Vagina (tissue), 2 donors: Measurements from ENCODE around the gene OCSTAMP.

Experiments
- CTCF ChIP-seq, 3 experiments: fragments of 450-650 bp in 2 of 3; fragments of 200-600 bp in 1 of 3; sonication (generic) in 1 of 3; IDR thresholded peaks; one replicate each; pipeline ENCODE4 v1.5.1; 2017 to 2019; ENCODE audit warnings: antibody characterized with exemption in 3 of 3, mild to moderate bottlenecking in 2 of 3, moderate library complexity in 2 of 3
- POLR2AphosphoS5 ChIP-seq, 2 donors: sonication (generic); formaldehyde crosslinking; IDR thresholded peaks; one replicate each; pipeline ENCODE4 v1.9.0; 2017; ENCODE audit warnings: antibody characterized with exemption in 2 of 2, mild to moderate bottlenecking in 2 of 2, low read depth in 1 of 2; ENCODE audit not compliant: insufficient read depth in 1 of 2

DNA sequence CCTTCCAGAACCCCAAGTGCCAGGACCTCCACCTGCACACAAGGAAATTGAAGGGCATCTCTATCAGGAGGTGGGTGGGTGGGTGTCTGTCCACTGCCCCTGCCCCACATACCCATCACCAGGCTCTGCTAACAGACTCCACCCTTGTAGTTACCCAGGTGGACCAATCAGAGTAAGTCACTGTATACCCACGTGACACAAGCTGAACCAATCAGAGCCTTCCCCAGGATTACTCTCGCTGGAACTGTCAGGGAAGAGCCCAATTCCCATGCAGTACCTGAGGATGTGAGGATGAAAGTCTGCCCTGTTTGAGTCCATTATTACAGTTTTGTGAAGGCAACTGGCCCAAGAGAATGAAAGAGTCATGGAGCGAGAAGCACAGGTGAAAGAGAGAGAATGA lies 4.2 kb downstream of the OCSTAMP start:
- TF ChIP-seq CTCF (IDR thresholded peaks at IDR 0.05) (no peak), POLR2AphosphoS5 (IDR thresholded peaks at IDR 0.05; ENCODE audit: insufficient read depth in 1 of 2, low read depth in 1 of 2) (no peak)
